NOMO-1 treated with DMSO at 0.1 percent for 48 hours (cell line): ENCODE data around the gene KNDC1.
"Not testable (repeated sequence)": the region's sequence is repeated elsewhere in the genome, so short reads cannot be mapped to it uniquely, and the experiment has no call there.

ENCODE experiments used
- DNase-seq: peaks from one replicate; lab custom pipeline; 2025; ENCODE audit not compliant: unreplicated experiment; lab: John Stamatoyannopoulos, UW

Gene KNDC1

DNA sequence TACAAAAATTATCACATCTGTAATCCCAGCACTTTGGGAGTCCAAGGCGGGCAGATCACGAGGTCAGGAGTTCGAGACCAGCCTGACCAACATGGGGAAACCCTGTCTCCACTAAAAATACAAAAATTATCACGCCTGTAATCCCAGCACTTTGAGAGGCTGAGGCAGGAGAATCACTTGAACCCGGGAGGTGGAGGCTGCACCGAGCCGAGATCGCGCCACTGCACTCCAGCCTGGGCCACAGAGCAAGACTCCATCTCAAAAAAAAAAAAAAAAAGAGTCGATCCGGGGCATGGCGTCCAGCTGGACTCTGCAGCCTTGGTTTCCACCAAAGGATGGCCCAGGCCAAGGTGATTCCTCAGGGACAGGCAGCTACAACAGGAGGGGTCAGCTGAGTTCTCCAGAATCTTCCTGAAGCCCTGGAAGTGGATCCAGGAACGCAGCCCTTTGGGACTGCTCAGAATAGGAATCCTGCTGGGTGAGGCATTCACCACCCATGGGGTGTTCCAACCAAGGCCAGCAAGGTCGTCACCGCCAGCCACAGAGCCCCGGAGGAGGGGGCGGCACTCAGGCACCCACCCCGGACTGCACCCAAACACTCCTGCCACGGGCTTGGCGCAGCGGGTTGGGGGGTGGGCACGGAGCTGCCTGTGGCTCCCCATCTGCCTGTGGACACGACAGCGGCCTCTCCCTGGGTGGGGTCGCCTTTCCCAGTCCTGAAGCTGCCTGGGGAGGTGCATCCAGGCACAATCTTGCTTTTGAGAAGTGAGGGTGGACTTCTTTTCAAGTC is 58.0 kb downstream of the KNDC1 start:
- DNase-seq: no peak

GRCh38 chr10:133218891-133219290 is 58.9 kb downstream of the KNDC1 start:
- DNase-seq: no peak

DNA sequence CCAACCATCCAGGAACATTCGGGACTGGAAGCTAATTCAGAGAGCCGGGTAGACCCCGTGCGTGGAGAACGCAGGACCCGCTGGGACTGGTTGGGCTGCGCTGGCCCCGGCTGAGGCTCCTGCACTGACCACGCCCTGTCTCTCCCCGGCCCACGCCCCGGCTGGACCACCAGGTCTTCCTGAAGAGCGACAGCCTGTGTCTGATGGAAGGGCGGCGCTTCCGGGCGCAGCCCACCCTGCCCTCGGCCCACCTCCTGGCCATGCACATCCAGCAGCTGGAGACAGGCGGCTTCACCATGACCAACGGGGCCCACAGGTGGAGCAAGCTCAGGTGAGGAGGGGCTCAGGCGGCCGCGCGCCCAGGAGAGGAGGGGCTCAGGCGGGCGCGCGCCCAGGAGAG is 59.8 kb downstream of the KNDC1 start:
- no peak for DNase-seq

GRCh38 chr10:133221331-133221730 is 61.3 kb downstream of the KNDC1 start:
- no peak for DNase-seq

DNA sequence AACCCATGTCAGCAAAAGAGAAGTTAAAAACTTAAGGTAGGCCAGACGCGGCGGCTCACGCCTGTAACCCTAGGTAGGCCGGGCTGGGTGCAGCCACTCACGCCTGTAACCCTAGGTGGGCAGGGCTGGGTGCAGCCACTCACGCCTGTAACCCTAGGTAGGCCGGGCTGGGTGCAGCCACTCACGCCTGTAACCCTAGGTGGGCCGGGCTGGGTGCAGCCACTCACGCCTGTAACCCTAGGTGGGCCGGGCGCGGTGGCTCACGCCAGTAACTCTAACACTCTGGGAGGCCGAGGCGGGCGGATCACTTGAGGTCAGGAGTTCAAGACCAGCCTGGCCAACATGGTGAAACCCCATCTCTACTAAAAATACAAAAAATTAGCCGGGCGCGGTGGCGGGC is 61.7 kb downstream of the KNDC1 start:
- DNase-seq: not testable (repeated sequence)

DNA sequence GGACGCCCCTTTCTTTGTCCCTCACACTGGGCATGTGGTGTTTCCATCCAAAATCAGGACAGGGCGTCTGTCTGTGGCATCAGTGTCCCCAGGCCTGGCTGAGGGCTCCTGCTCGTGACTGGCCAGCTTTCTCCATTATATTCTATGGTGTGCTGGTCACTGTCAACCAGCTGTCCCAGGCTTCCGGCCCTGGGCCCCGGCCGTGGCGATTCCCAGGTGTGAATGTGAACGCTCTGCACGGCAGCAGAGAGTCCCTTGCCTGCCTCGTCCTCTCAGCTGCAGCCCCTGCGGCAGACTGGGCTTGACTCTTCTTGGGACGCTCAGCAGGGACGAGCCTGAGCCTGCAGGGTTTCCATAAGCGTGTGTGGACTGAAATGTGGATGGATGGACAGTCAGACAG is 64.1 kb downstream of the KNDC1 start:
- no peak for DNase-seq

DNA sequence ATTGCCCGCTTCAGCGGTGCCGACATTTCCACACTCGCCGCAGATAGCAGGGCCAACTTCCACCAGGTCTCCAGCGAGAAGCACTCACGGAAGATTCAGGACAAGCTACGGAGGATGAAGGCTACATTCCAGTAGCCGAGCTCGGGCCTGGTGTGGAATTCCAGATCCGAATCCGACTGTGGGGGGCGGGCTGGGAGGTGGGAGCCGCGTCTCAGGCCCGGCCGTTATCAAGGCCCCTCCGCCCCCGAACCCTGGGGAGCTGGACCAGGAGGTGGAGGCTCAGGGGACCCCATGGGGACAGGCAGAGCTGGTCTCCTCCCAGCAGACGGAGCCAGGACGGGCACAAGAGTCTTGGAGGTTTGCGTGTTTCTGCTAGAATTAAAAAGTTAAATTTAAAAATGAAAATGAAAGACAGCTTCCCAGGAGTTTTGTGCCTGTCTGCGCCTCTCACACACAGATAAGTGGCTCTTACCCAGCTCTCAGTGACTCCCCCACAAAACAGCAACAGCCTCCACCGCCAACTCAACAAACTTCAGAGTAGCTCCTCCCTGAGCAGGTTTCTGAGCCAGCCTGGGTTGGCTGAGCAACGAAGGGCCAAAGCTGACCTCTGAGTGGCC is 64.8 kb downstream of the KNDC1 start:
- no peak for DNase-seq

DNA sequence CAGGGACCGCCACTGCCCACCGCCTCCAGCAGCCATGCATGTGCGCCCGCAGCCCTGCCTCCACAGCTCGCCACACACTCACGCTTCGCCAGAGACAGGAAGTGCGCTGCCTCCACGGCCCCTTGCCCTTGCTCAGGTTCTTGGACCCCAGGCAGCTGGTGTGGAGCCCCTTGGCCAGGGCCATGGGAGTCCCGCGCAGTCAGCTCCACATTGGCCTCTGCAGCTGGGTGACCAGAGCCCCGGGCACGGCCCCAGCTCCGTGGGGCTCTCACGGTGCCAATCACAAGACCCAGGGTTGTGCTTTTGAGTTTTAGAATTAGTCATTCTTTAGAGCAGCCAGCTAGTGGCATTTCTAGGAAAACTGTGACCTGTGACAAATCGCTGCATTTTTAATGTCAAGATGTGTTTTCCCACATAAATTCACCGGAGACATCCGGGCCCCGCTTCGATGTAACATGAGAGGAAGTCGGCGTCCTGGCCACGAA is 65.7 kb downstream of the KNDC1 start:
- DNase-seq: no peak

DNA sequence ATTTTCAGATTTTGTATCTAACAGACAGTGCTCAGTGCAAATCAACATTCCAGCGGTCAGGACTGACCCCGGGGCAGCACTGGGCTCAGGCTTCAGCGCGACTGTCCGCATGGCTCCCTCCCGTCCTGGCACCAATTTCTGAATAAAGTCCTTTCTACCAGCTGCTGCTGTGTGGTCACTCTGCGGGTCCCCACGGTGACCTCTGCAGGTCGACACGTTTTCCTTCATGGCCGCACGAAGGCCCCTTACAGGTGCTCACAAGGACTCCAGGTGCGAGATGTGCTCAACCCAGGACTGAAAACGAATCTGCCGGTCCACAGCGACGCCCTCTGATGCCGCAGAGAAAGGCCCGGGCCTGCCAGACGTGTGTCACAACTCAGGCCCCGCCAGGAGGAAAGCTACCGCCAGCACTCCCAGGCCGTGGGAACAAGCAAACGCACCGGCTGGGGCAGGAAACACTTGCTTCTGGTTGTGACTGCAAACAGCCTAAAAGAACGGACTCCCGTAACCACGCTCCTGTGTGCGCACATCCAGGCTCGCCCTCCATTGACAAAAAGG is 66.3 kb downstream of the KNDC1 start:
- DNase-seq: no peak

- DNase-seq: no peak
Observed at GRCh38 chr10:133227256-133227655, 67.2 kb downstream of the KNDC1 start.

GRCh38 chr10:133229265-133230043 is 69.4 kb downstream of the KNDC1 start:
- DNase-seq: no peak

- no peak for DNase-seq
Observed at GRCh38 chr10:133230044-133230361, 70.0 kb downstream of the KNDC1 start, which contains the start of gene UTF1. TSS of gene UTF1 (plus strand) at chr10:133230217. CDS start at chr10:133230289, 72 bp downstream.

DNA sequence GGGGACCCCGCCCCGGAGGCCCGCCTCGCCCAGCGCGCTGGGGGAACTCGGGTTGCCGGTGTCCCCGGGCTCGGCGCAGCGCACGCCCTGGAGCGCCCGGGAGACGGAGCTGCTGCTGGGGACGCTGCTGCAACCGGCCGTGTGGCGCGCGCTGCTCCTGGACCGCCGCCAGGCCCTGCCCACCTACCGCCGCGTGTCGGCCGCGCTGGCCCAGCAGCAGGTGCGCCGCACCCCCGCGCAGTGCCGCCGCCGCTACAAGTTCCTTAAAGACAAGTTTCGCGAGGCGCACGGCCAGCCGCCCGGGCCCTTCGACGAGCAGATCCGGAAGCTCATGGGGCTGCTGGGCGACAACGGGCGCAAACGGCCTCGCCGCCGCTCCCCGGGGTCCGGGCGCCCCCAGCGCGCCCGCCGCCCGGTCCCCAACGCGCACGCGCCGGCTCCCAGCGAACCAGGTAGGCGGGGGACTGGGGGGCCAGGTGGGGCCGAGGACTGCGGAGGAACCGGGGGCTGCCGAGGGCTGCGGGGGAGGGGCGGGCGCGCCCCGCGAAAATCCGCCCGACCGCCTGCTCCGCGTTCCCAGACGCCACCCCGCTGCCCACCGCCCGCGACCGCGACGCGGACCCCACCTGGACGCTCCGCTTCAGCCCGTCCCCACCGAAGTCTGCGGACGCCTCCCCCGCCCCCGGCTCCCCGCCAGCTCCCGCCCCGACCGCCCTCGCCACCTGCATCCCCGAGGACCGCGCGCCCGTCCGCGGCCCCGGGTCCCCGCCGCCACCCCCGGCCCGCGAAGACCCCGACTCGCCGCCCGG is 70.6 kb downstream of the KNDC1 start:
- DNase-seq: peak; percentile 67

- DNase-seq: no peak
Observed at GRCh38 chr10:133231244-133231945, 71.4 kb downstream of the KNDC1 start.

GRCh38 chr10:133231946-133232574 is 72.0 kb downstream of the KNDC1 start:
- no peak for DNase-seq

- peak; percentile 47 for DNase-seq
Observed at GRCh38 chr10:133234796-133235195, 74.8 kb downstream of the KNDC1 start.

- DNase-seq: no peak
Observed at GRCh38 chr10:133235265-133235855, 75.3 kb downstream of the KNDC1 start.

- no peak for DNase-seq
Observed at GRCh38 chr10:133235932-133236331, 75.9 kb downstream of the KNDC1 start.
